AG20443 (cell line): ENCODE measurements around the gene RAB4B.
"Not testable (repeated sequence)": the region's sequence is repeated elsewhere in the genome, so short reads cannot be mapped to it uniquely, and the experiment has no call there.

Experiments
- DNase-seq: peaks from one replicate; pipeline ENCODE4 v3.0.0; 2012; ENCODE audit warnings: low spot score, mixed read lengths

RAB4B gene

GRCh38 chr19:40777937-40778705 lies at the start of gene RAB4B:
Gene RAB4B, plus strand, starts transcription at chr19:40778247. Its CDS starts 129 bp downstream, at chr19:40778376.
- peak; percentile 98 for DNase-seq

GRCh38 chr19:40730065-40730464 lies 48.0 kb upstream of the RAB4B start:
- not testable (repeated sequence) for DNase-seq

- DNase-seq, result not testable (repeated sequence)
These were observed 45.7 kb upstream of the RAB4B start for GRCh38 chr19:40732304-40732703.

- no peak for DNase-seq
These were observed 44.9 kb upstream of the RAB4B start for GRCh38 chr19:40733149-40733548.

- DNase-seq, result no peak
These were observed 42.9 kb upstream of the RAB4B start for GRCh38 chr19:40735013-40735771.

- DNase-seq, result no peak
These were observed 41.4 kb upstream of the RAB4B start for GRCh38 chr19:40736661-40737060.

GRCh38 chr19:40737102-40737644 lies 40.9 kb upstream of the RAB4B start:
- DNase-seq, result no peak

- no peak for DNase-seq
These were observed 38.8 kb upstream of the RAB4B start for GRCh38 chr19:40739030-40739839.

GRCh38 chr19:40739871-40740703 lies 38.0 kb upstream of the RAB4B start:
- DNase-seq, result peak; percentile 34

- peak; percentile 86 for DNase-seq
These were observed 37.3 kb upstream of the RAB4B start for GRCh38 chr19:40740747-40741146.

- no peak for DNase-seq
These were observed 36.3 kb upstream of the RAB4B start for GRCh38 chr19:40741527-40742390.

- no peak for DNase-seq
These were observed 35.6 kb upstream of the RAB4B start for GRCh38 chr19:40742477-40742876.

GRCh38 chr19:40742886-40743285 lies 35.2 kb upstream of the RAB4B start:
- DNase-seq, result no peak

- no peak for DNase-seq
These were observed 34.1 kb upstream of the RAB4B start for GRCh38 chr19:40743926-40744325.

GRCh38 chr19:40744554-40745401 lies 33.3 kb upstream of the RAB4B start:
- no peak for DNase-seq

GRCh38 chr19:40745402-40745780 lies 32.7 kb upstream of the RAB4B start:
- DNase-seq, result no peak

- no peak for DNase-seq
These were observed 30.5 kb upstream of the RAB4B start for GRCh38 chr19:40747536-40747935.

GRCh38 chr19:40750058-40750873 lies 27.8 kb upstream of the RAB4B start, which contains the start of gene ACTMAP:
Gene ACTMAP, minus strand, starts transcription at chr19:40750477. Its CDS starts 674 bp downstream, at chr19:40749803.
- peak; percentile 99 for DNase-seq
